ENCODE data around the gene TTC28. TPM values are rescaled to one million over a fixed set of nuclear protein-coding genes. Genes with fewer than 3 reads are reported as not detected.

Gene TTC28
- total RNA-seq, 1 experiment from 2014 or later, result 0.12 TPM

DNA sequence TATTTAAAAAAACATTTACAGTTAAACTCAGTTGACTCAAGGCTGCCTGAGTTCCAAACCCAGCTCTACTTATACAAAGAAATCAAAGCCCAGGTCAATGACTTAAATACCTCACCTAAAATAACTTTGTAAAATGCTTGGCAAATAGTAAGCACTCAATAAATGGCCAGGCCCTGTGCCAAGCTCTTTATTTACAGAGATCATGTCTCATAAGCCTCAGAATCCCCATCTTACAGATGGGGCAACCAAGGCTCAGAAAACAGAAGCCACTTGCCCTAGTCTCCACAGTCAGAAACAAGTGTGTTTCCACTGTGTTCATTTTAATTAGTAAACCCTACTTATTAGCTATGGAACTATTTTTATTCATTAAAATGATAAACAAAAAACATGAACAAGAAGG is 30.5 kb upstream of the TTC28 start:
- H3K4me3 ChIP-seq (replicated peaks in 1 of 2; ENCODE audit: low read depth in 1 of 2, low read length in 2 of 2), result no peak overlapping the region
- no TSS peak for BruUV-seq (replicated peaks)
- intact Hi-C loops (cut with micrococcal nuclease), result no loop called here
- H2AFZ ChIP-seq (ENCODE audit: low read depth, low read length, poor library complexity, severe bottlenecking), result no peak overlapping the region
- H4K20me1 ChIP-seq (ENCODE audit: insufficient read depth), result no peaks in the 10 kb centered on the region; the same call in 1 of the 2 replicates
- no peak overlapping the region for H3K27ac ChIP-seq (ENCODE audit: low read depth, low read length)
- H3K9me2 ChIP-seq (ENCODE audit: insufficient read depth), result no peaks in the 10 kb centered on the region
- H3K9ac ChIP-seq (ENCODE audit: low read length), result no peak overlapping the region
- DNase-seq (ENCODE audit: low read depth, low spot score) (no peak), ATAC-seq (no peak)
- POLR2A ChIA-PET, result no interaction called here
- H3K36me3 ChIP-seq (ENCODE audit: control insufficient read depth in 1 of 2, insufficient read depth in 2 of 2, low read length in 2 of 2), result peaks cover 12 to 15% of the 10 kb centered on the region in 2 experiments
- no peaks in the 10 kb centered on the region for H3K79me2 ChIP-seq (ENCODE audit: insufficient read depth, low read length)
- H3K27me3 ChIP-seq (ENCODE audit: insufficient read depth, low read length), result no peaks in the 10 kb centered on the region
- CTCF ChIA-PET, result no interaction called here
- H3K4me1 ChIP-seq (ENCODE audit: control insufficient read depth in 1 of 2, insufficient read depth in 2 of 2, low read length in 2 of 2), result peaks cover 0 to 7% of the 10 kb centered on the region in 2 experiments; a peak in 2 of 4 replicates
- RAD21 ChIA-PET (ENCODE audit: low non-redundant PET in 1 of 2, low total read pairs in 2 of 2, uncharacterized antibody in 2 of 2, unreplicated experiment in 2 of 2), result no interaction called here
- TF ChIP-seq EZH2phosphoT487 (IDR thresholded peaks at IDR 0.05; ENCODE audit: borderline replicate concordance), result no peak
- no peak for TF ChIP-seq JUND (IDR thresholded peaks at IDR 0.05)
- TF ChIP-seq ELF1 (IDR thresholded peaks at IDR 0.05; ENCODE audit: borderline replicate concordance, low read depth), result no peak
- no peak for TF ChIP-seq ZFX (IDR thresholded peaks at IDR 0.05)
- TF ChIP-seq TCF7L2 (IDR thresholded peaks at IDR 0.05; ENCODE audit: borderline replicate concordance, extremely low read depth, insufficient read depth, insufficient read length), result no peak
- no peak for TF ChIP-seq YY1 (IDR thresholded peaks at IDR 0.05; ENCODE audit: extremely low read depth, insufficient replicate concordance, low read depth, low read length)
- no peak for TF ChIP-seq EGR1 (IDR thresholded peaks at IDR 0.05; ENCODE audit: low read depth)
- TF ChIP-seq ZNF274 (IDR thresholded peaks at IDR 0.05; ENCODE audit: low read depth, low read length), result no peak
- no peak for TF ChIP-seq EZH2 (IDR thresholded peaks at IDR 0.05)
- TF ChIP-seq, protein P1, sequence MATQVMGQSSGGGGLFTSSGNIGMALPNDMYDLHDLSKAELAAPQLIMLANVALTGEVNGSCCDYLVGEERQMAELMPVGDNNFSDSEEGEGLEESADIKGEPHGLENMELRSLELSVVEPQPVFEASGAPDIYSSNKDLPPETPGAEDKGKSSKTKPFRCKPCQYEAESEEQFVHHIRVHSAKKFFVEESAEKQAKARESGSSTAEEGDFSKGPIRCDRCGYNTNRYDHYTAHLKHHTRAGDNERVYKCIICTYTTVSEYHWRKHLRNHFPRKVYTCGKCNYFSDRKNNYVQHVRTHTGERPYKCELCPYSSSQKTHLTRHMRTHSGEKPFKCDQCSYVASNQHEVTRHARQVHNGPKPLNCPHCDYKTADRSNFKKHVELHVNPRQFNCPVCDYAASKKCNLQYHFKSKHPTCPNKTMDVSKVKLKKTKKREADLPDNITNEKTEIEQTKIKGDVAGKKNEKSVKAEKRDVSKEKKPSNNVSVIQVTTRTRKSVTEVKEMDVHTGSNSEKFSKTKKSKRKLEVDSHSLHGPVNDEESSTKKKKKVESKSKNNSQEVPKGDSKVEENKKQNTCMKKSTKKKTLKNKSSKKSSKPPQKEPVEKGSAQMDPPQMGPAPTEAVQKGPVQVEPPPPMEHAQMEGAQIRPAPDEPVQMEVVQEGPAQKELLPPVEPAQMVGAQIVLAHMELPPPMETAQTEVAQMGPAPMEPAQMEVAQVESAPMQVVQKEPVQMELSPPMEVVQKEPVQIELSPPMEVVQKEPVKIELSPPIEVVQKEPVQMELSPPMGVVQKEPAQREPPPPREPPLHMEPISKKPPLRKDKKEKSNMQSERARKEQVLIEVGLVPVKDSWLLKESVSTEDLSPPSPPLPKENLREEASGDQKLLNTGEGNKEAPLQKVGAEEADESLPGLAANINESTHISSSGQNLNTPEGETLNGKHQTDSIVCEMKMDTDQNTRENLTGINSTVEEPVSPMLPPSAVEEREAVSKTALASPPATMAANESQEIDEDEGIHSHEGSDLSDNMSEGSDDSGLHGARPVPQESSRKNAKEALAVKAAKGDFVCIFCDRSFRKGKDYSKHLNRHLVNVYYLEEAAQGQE (IDR thresholded peaks at IDR 0.05; ENCODE audit: low read depth), result no peak
- TF ChIP-seq SP1 (IDR thresholded peaks at IDR 0.05; ENCODE audit: low read depth), result no peak
- H3K4me2 ChIP-seq (ENCODE audit: low read length), result no peak overlapping the region
- no peaks in the 10 kb centered on the region for H3K9me3 ChIP-seq (ENCODE audit: control insufficient read depth in 1 of 2, insufficient read depth in 1 of 2, low read depth in 1 of 2, low read length in 2 of 2)
